Measurements from ENCODE around the gene TRAPPC8. TPM values are rescaled to one million over a fixed set of nuclear protein-coding genes. Genes with fewer than 3 reads are reported as not detected.

Gene TRAPPC8
- total and polyA plus RNA-seq, 10 of the 15 experiments (the other 5 are each of a cell fraction or from before 2014, with no cell fraction given), result 13.0 to 75.4 (median 24.8) TPM

- TF ChIP-seq, protein P1, sequence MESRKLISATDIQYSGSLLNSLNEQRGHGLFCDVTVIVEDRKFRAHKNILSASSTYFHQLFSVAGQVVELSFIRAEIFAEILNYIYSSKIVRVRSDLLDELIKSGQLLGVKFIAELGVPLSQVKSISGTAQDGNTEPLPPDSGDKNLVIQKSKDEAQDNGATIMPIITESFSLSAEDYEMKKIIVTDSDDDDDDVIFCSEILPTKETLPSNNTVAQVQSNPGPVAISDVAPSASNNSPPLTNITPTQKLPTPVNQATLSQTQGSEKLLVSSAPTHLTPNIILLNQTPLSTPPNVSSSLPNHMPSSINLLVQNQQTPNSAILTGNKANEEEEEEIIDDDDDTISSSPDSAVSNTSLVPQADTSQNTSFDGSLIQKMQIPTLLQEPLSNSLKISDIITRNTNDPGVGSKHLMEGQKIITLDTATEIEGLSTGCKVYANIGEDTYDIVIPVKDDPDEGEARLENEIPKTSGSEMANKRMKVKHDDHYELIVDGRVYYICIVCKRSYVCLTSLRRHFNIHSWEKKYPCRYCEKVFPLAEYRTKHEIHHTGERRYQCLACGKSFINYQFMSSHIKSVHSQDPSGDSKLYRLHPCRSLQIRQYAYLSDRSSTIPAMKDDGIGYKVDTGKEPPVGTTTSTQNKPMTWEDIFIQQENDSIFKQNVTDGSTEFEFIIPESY (IDR thresholded peaks at IDR 0.05), result no peak
Measured at GRCh38 chr18:31835528-31836133, 107.3 kb downstream of the TRAPPC8 start (continued).

DNA sequence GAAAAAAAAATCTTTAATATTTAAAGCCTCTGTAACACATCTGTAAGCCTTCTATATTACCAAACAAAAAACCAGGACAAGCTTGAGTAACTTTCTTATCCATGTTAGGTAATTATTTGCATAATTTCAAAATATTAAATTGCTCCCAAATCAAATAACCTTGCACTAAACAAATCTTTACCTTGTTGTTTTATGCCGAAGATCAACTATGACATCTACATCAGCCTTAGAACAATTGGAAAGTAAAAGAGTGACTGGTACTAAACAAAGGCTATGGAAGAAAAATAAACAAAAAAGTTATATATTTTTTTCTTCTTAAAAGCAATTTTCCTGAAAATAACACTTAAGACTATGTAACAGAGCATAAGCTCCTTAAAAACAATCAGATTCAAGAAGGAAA is 111.0 kb downstream of the TRAPPC8 start:
- Histone ChIP-seq H3K9ac (ENCODE audit: control insufficient read depth, insufficient read depth, low read length) (no peak overlapping the region), H3K4me3 (no peak overlapping the region), H3K79me2 (ENCODE audit: control insufficient read depth, insufficient read depth, low read length) (no peaks in the 10 kb centered on the region), H3K36me3 (ENCODE audit: control insufficient read depth in 2 of 2, insufficient read depth in 2 of 2, low read length in 1 of 2) (peaks cover 3 to 16% of the 10 kb centered on the region in 2 experiments; a peak in 2 of 4 replicates), H4K20me1 (ENCODE audit: control insufficient read depth, insufficient read depth) (no peaks in the 10 kb centered on the region), H2AFZ (ENCODE audit: control insufficient read depth, low read depth, low read length) (no peak overlapping the region), H3K27ac (ENCODE audit: control insufficient read depth, insufficient read depth) (no peak overlapping the region), H3K9me3 (replicated peaks; ENCODE audit: control insufficient read depth, insufficient read depth, low read length) (no peaks in the 10 kb centered on the region; the same call in 1 of the 3 replicates), H3K27me3 (replicated peaks in 1 of 2; ENCODE audit: control insufficient read depth in 2 of 2, insufficient read depth in 2 of 2, low read length in 1 of 2) (no peaks in the 10 kb centered on the region), H3K4me1 (ENCODE audit: control insufficient read depth, insufficient read depth, low read length) (no peaks in the 10 kb centered on the region), H3K4me2 (ENCODE audit: control insufficient read depth, insufficient read depth) (no peak overlapping the region)
- ChIA-PET SMC1A (ENCODE audit: uncharacterized antibody, unreplicated experiment) (interaction anchor here (1.5 kb wide), 1 partner anchor 87 kb away, joined by 3 read pairs; no protein-coding TSS in a partner anchor), RAD21 (ENCODE audit: unreplicated experiment) (no interaction called here), CTCF (interaction anchor here (1.7 kb wide), 1 partner anchor 12 kb away, joined by 6 read pairs; no protein-coding TSS in a partner anchor), POLR2A (no interaction called here)
- DNase-seq (ENCODE audit: low read depth, low spot score) (no peak), ATAC-seq (no peak), FAIRE-seq (no peak)
- in situ Hi-C loops (cut with MboI) (no loop called here), intact Hi-C loops (cut with micrococcal nuclease; ENCODE audit: unreplicated experiment) (no loop called here)
- WGBS (ENCODE audit: insufficient coverage, insufficient replicate concordance, low lambda C conversion rate, missing lambda C conversion rate), result 97% methylated on average over 1 of the region's 1 CpG
- no TSS peak for BruUV-seq (replicated peaks)
- TF ChIP-seq CREB1 (IDR thresholded peaks at IDR 0.05; ENCODE audit: low read depth), result no peak
- TF ChIP-seq SUPT20H (IDR thresholded peaks at IDR 0.05; ENCODE audit: borderline replicate concordance, control insufficient read depth, low read depth, low read length), result no peak
- TF ChIP-seq, protein P2, sequence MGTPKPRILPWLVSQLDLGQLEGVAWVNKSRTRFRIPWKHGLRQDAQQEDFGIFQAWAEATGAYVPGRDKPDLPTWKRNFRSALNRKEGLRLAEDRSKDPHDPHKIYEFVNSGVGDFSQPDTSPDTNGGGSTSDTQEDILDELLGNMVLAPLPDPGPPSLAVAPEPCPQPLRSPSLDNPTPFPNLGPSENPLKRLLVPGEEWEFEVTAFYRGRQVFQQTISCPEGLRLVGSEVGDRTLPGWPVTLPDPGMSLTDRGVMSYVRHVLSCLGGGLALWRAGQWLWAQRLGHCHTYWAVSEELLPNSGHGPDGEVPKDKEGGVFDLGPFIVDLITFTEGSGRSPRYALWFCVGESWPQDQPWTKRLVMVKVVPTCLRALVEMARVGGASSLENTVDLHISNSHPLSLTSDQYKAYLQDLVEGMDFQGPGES (IDR thresholded peaks at IDR 0.05), result no peak
- no peak for TF ChIP-seq IRF5 (IDR thresholded peaks at IDR 0.05; ENCODE audit: borderline replicate concordance)
- no peak for TF ChIP-seq RBBP5 (conservative IDR thresholded peaks at IDR 0.05)
- TF ChIP-seq ZNF384 (IDR thresholded peaks at IDR 0.05; ENCODE audit: borderline replicate concordance, low read depth, low read length), result no peak
- no peak for TF ChIP-seq SMAD5 (IDR thresholded peaks at IDR 0.05; ENCODE audit: low read depth)
- TF ChIP-seq MYB (IDR thresholded peaks at IDR 0.05; ENCODE audit: borderline replicate concordance, low read depth, low read length), result no peak
- no peak for TF ChIP-seq NR2F1 (conservative IDR thresholded peaks at IDR 0.05)
- no peak for TF ChIP-seq JUNB (IDR thresholded peaks at IDR 0.05)
- TF ChIP-seq RELA (IDR thresholded peaks at IDR 0.05; ENCODE audit: borderline replicate concordance, partially characterized antibody), result no peak
- TF ChIP-seq KDM1A (IDR thresholded peaks at IDR 0.05; ENCODE audit: borderline replicate concordance), result no peak
- TF ChIP-seq, protein P3, sequence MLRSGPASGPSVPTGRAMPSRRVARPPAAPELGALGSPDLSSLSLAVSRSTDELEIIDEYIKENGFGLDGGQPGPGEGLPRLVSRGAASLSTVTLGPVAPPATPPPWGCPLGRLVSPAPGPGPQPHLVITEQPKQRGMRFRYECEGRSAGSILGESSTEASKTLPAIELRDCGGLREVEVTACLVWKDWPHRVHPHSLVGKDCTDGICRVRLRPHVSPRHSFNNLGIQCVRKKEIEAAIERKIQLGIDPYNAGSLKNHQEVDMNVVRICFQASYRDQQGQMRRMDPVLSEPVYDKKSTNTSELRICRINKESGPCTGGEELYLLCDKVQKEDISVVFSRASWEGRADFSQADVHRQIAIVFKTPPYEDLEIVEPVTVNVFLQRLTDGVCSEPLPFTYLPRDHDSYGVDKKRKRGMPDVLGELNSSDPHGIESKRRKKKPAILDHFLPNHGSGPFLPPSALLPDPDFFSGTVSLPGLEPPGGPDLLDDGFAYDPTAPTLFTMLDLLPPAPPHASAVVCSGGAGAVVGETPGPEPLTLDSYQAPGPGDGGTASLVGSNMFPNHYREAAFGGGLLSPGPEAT (IDR thresholded peaks at IDR 0.05; ENCODE audit: low read depth), result no peak
- no peak for TF ChIP-seq RUNX3 (IDR thresholded peaks at IDR 0.05; ENCODE audit: low read length)
